Thyroid gland (tissue), 4 donors: ENCODE data around the gene RPH3AL.

ENCODE experiments used
- POLR2A ChIP-seq, 2 donors: fragments of 450-650 bp; IDR thresholded peaks; one replicate each; pipeline ENCODE4 v1.6.1; 2017; ENCODE audit warnings: antibody characterized with exemption in 2 of 2, mild to moderate bottlenecking in 2 of 2, moderate library complexity in 1 of 2
- TF ChIP-seq, protein P1 (sequence below), 6 experiments: fragments of 200-600 bp in 3 of 6; fragments of 450-650 bp in 3 of 6; sonication (generic) in 3 of 6; IDR thresholded peaks; one replicate each; pipeline ENCODE4 v1.5.1; 2016 to 2019; ENCODE audit warnings: antibody characterized with exemption in 6 of 6, mild to moderate bottlenecking in 2 of 6, inconsistent platforms in 1 of 6, moderate library complexity in 1 of 6

DNA sequence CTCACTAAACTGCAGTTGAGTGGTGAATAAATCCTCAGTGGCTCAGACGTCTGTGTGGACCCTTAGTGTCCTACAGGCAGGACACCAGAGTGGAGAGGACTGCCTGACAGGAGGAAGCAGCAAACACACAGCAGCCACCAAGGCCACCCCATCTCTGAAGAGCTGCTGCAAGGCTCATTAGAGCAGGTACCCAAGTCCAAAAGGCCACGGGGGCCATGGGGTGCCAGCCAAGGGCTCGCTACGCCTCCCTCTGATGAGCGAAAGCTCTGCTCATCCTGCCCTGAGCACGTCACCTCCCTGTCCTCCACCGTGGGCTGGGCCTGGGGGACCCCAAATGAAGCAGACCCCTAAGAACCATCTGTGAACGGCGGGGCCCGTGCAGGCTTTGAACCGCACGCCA lies 101.1 kb downstream of the RPH3AL start:
- TF ChIP-seq, protein P1, sequence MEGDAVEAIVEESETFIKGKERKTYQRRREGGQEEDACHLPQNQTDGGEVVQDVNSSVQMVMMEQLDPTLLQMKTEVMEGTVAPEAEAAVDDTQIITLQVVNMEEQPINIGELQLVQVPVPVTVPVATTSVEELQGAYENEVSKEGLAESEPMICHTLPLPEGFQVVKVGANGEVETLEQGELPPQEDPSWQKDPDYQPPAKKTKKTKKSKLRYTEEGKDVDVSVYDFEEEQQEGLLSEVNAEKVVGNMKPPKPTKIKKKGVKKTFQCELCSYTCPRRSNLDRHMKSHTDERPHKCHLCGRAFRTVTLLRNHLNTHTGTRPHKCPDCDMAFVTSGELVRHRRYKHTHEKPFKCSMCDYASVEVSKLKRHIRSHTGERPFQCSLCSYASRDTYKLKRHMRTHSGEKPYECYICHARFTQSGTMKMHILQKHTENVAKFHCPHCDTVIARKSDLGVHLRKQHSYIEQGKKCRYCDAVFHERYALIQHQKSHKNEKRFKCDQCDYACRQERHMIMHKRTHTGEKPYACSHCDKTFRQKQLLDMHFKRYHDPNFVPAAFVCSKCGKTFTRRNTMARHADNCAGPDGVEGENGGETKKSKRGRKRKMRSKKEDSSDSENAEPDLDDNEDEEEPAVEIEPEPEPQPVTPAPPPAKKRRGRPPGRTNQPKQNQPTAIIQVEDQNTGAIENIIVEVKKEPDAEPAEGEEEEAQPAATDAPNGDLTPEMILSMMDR (IDR thresholded peaks at IDR 0.05): no peak
- no peak for TF ChIP-seq POLR2A (IDR thresholded peaks at IDR 0.05)
